HEK293 (cell line): ENCODE data around the gene PSAP.
A peak's percentile ranks its signal among the peaks of the same experiment; 100 is the strongest.

Experiments
- CTCF ChIA-PET: fragments of 350-600 bp; formaldehyde crosslinking; extraction: SDS; loops from one replicate; lab custom pipeline; 2021; ENCODE audit warnings: antibody characterized with exemption; lab: Yijun Ruan, JAX
- POLR2A ChIA-PET: fragments of 300-600 bp; formaldehyde crosslinking; extraction: SDS; loops from one replicate; lab custom pipeline; 2020; ENCODE audit warnings: antibody characterized with exemption, inconsistent platforms; lab: Yijun Ruan, JAX
- H3K27ac ChIP-seq: fragments of 200-500 bp; sonication (Bioruptor generic); 2 replicates; pipeline ENCODE4 v1.5.1; 2014; ENCODE audit warnings: low read depth, low read length, control low read depth, inconsistent platforms; ENCODE audit errors: extremely low read depth
- H3K36me3 ChIP-seq, 2 experiments: fragments of 200-500 bp in 1 of 2; sonication (Bioruptor generic) in 1 of 2; 1 replicate in 1 of 2; 2 replicates in 1 of 2; pipeline ENCODE4 v1.5.1; 2014 to 2017; ENCODE audit warnings: inconsistent platforms in 2 of 2, low read length in 2 of 2; ENCODE audit not compliant: control insufficient read depth in 2 of 2, insufficient read depth in 1 of 2
- H3K4me1 ChIP-seq: fragments of 200-500 bp; sonication (Bioruptor generic); 2 replicates; pipeline ENCODE4 v1.5.1; 2014; ENCODE audit warnings: mild to moderate bottlenecking, low read length, inconsistent platforms; ENCODE audit not compliant: control insufficient read depth, insufficient read depth
- H3K4me3 ChIP-seq: 2 replicates; pipeline ENCODE4 v1.5.1; 2011; ENCODE audit warnings: low read depth, mild to moderate bottlenecking, control low read depth, low read length, moderate library complexity
- H3K9me3 ChIP-seq: fragments of 200-500 bp; sonication (Bioruptor generic); 2 replicates; pipeline ENCODE4 v1.5.1; 2014; ENCODE audit warnings: low read depth, low read length, inconsistent platforms; ENCODE audit not compliant: control insufficient read depth, insufficient read depth
- GLIS2 ChIP-seq: fragments of 450-650 bp; formaldehyde crosslinking; IDR thresholded peaks from 2 replicates; pipeline ENCODE4 v1.5.1; 2016; ENCODE audit warnings: missing biosample characterization, missing genetic modification characterization
- SP2 ChIP-seq: fragments of 450-650 bp; formaldehyde crosslinking; IDR thresholded peaks from 2 replicates; pipeline ENCODE4 v1.5.1; 2016; ENCODE audit warnings: missing biosample characterization, missing genetic modification characterization
- ZEB2 ChIP-seq: fragments of 450-650 bp; formaldehyde crosslinking; IDR thresholded peaks from 2 replicates; pipeline ENCODE4 v1.5.1; 2016; ENCODE audit warnings: missing biosample characterization, missing genetic modification characterization
- ZNF10 ChIP-seq: fragments of 450-650 bp; formaldehyde crosslinking; IDR thresholded peaks from 2 replicates; pipeline ENCODE4 v1.5.1; 2017; ENCODE audit warnings: missing biosample characterization, missing genetic modification characterization
- ZNF23 ChIP-seq: fragments of 450-650 bp; formaldehyde crosslinking; IDR thresholded peaks from 2 replicates; pipeline ENCODE4 v1.5.1; 2016; ENCODE audit warnings: missing biosample characterization, missing genetic modification characterization, borderline replicate concordance
- ZNF239 ChIP-seq: fragments of 450-650 bp; formaldehyde crosslinking; IDR thresholded peaks from 2 replicates; pipeline ENCODE4 v1.5.1; 2016; ENCODE audit warnings: missing biosample characterization, missing genetic modification characterization
- ZNF391 ChIP-seq: fragments of 450-650 bp; formaldehyde crosslinking; IDR thresholded peaks from 2 replicates; pipeline ENCODE4 v1.5.1; 2016; ENCODE audit warnings: low read depth, missing biosample characterization, missing genetic modification characterization, borderline replicate concordance
- ZNF501 ChIP-seq: fragments of 450-650 bp; formaldehyde crosslinking; IDR thresholded peaks from 2 replicates; pipeline ENCODE4 v1.5.1; 2016; ENCODE audit warnings: missing biosample characterization, missing genetic modification characterization
- ZNF548 ChIP-seq: fragments of 450-650 bp; formaldehyde crosslinking; IDR thresholded peaks from 2 replicates; pipeline ENCODE4 v1.5.1; 2016; ENCODE audit warnings: missing biosample characterization, missing genetic modification characterization
- ZNF777 ChIP-seq: fragments of 450-650 bp; formaldehyde crosslinking; IDR thresholded peaks from 2 replicates; pipeline ENCODE4 v1.5.1; 2017; ENCODE audit warnings: missing biosample characterization, missing genetic modification characterization, borderline replicate concordance
- TF ChIP-seq, protein P1 (sequence below): fragments of 450-650 bp; formaldehyde crosslinking; IDR thresholded peaks from 2 replicates; pipeline ENCODE4 v1.5.1; 2016; ENCODE audit warnings: missing biosample characterization, missing genetic modification characterization
- TF ChIP-seq, protein P2 (sequence below): fragments of 450-650 bp; formaldehyde crosslinking; IDR thresholded peaks from 2 replicates; pipeline ENCODE4 v1.5.1; 2016; ENCODE audit warnings: missing biosample characterization, missing genetic modification characterization
- TF ChIP-seq, protein P3 (sequence below): fragments of 450-650 bp; formaldehyde crosslinking; IDR thresholded peaks from 2 replicates; pipeline ENCODE4 v1.5.1; 2016; ENCODE audit warnings: missing biosample characterization, missing genetic modification characterization
- TF ChIP-seq, protein P4 (sequence below): fragments of 450-650 bp; formaldehyde crosslinking; IDR thresholded peaks from 2 replicates; pipeline ENCODE4 v1.5.1; 2016; ENCODE audit warnings: missing biosample characterization, missing genetic modification characterization
- TF ChIP-seq, protein P5 (sequence below): fragments of 450-650 bp; formaldehyde crosslinking; IDR thresholded peaks from 2 replicates; pipeline ENCODE4 v1.5.1; 2016; ENCODE audit warnings: missing biosample characterization, missing genetic modification characterization
- TF ChIP-seq, protein P6 (sequence below): fragments of 450-650 bp; formaldehyde crosslinking; IDR thresholded peaks from 2 replicates; pipeline ENCODE4 v1.5.1; 2017; ENCODE audit warnings: missing biosample characterization, missing genetic modification characterization

Gene PSAP

DNA sequence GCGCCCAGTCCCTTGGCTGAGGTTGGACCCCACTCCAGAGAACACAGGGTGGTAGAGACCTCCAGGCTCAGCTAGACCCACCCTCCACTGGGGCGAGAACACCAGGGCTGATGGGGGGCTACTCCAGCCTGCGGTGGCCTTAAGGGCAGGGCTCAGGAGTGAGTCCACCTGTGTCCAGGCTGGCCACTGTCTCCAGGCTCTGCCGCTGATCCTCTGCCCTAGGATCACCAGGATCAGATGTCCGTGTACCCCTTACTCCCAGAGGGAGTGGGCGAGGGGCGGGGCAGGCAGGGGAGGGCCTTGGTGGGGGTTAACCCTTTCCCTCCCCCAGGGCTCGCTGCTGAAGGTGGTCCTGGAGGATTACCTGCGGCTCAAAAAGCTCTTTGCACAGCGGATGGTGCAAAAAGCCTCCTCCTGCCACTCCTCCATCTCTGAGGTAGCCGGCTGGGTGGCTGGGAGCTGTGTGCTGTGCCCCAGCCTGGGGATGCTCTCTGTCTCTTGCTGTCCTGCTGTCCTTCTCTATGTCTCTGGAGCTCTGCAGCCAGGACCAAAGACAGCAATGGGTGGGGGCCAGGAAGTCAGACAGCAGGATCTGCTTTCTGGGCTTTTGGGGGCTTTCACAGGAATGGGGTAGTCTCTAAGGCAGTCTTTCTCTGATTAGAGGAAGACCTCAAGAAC is 38.0 kb downstream of the PSAP start:
- Histone ChIP-seq H3K27ac (no peak overlapping the region), H3K4me1 (peaks cover 6% of the 10 kb centered on the region; the same call in 1 of the 2 replicates), H3K4me3 (no peak overlapping the region), H3K36me3 (peaks cover 0 to 34% of the 10 kb centered on the region in 2 experiments; a peak in 1 of 3 replicates), H3K9me3 (no peaks in the 10 kb centered on the region)
- CTCF ChIA-PET = interaction anchor here (0.7 to 2.3 kb wide), 13 partner anchors 13 to 499 kb away, joined by 3 to 9 read pairs (median 4); partner anchors contain the start of gene VSIR
- TF ChIP-seq SP2 = peak; percentile 21; the same call in 1 of the 2 replicates
- TF ChIP-seq, protein P1, sequence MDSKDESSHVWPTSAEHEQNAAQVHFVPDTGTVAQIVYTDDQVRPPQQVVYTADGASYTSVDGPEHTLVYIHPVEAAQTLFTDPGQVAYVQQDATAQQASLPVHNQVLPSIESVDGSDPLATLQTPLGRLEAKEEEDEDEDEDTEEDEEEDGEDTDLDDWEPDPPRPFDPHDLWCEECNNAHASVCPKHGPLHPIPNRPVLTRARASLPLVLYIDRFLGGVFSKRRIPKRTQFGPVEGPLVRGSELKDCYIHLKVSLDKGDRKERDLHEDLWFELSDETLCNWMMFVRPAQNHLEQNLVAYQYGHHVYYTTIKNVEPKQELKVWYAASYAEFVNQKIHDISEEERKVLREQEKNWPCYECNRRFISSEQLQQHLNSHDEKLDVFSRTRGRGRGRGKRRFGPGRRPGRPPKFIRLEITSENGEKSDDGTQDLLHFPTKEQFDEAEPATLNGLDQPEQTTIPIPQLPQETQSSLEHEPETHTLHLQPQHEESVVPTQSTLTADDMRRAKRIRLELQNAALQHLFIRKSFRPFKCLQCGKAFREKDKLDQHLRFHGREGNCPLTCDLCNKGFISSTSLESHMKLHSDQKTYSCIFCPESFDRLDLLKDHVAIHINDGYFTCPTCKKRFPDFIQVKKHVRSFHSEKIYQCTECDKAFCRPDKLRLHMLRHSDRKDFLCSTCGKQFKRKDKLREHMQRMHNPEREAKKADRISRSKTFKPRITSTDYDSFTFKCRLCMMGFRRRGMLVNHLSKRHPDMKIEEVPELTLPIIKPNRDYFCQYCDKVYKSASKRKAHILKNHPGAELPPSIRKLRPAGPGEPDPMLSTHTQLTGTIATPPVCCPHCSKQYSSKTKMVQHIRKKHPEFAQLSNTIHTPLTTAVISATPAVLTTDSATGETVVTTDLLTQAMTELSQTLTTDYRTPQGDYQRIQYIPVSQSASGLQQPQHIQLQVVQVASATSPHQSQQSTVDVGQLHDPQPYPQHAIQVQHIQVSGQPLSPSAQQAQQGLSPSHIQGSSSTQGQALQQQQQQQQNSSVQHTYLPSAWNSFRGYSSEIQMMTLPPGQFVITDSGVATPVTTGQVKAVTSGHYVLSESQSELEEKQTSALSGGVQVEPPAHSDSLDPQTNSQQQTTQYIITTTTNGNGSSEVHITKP = peak; percentile 99
- TF ChIP-seq, protein P2, sequence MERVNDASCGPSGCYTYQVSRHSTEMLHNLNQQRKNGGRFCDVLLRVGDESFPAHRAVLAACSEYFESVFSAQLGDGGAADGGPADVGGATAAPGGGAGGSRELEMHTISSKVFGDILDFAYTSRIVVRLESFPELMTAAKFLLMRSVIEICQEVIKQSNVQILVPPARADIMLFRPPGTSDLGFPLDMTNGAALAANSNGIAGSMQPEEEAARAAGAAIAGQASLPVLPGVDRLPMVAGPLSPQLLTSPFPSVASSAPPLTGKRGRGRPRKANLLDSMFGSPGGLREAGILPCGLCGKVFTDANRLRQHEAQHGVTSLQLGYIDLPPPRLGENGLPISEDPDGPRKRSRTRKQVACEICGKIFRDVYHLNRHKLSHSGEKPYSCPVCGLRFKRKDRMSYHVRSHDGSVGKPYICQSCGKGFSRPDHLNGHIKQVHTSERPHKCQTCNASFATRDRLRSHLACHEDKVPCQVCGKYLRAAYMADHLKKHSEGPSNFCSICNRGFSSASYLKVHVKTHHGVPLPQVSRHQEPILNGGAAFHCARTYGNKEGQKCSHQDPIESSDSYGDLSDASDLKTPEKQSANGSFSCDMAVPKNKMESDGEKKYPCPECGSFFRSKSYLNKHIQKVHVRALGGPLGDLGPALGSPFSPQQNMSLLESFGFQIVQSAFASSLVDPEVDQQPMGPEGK = 0 out of 2 replicates have a peak, but pooled peaks have one; percentile 2
- TF ChIP-seq, protein P3, sequence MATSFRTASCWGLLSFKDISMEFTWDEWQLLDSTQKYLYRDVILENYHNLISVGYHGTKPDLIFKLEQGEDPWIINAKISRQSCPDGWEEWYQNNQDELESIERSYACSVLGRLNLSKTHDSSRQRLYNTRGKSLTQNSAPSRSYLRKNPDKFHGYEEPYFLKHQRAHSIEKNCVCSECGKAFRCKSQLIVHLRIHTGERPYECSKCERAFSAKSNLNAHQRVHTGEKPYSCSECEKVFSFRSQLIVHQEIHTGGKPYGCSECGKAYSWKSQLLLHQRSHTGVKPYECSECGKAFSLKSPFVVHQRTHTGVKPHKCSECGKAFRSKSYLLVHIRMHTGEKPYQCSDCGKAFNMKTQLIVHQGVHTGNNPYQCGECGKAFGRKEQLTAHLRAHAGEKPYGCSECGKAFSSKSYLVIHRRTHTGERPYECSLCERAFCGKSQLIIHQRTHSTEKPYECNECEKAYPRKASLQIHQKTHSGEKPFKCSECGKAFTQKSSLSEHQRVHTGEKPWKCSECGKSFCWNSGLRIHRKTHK (tag by site-specific recombination) = no peak
- peak; percentile 4; the same call in 1 of the 2 replicates for TF ChIP-seq GLIS2 (tag by site-specific recombination)
- TF ChIP-seq, protein P4, sequence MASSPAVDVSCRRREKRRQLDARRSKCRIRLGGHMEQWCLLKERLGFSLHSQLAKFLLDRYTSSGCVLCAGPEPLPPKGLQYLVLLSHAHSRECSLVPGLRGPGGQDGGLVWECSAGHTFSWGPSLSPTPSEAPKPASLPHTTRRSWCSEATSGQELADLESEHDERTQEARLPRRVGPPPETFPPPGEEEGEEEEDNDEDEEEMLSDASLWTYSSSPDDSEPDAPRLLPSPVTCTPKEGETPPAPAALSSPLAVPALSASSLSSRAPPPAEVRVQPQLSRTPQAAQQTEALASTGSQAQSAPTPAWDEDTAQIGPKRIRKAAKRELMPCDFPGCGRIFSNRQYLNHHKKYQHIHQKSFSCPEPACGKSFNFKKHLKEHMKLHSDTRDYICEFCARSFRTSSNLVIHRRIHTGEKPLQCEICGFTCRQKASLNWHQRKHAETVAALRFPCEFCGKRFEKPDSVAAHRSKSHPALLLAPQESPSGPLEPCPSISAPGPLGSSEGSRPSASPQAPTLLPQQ (tag by site-specific recombination) = no peak
- POLR2A ChIA-PET = interaction anchor here (1.1 kb wide), 1 partner anchor 38 kb away, joined by 4 read pairs; the partner anchor contains the start of gene PSAP

DNA sequence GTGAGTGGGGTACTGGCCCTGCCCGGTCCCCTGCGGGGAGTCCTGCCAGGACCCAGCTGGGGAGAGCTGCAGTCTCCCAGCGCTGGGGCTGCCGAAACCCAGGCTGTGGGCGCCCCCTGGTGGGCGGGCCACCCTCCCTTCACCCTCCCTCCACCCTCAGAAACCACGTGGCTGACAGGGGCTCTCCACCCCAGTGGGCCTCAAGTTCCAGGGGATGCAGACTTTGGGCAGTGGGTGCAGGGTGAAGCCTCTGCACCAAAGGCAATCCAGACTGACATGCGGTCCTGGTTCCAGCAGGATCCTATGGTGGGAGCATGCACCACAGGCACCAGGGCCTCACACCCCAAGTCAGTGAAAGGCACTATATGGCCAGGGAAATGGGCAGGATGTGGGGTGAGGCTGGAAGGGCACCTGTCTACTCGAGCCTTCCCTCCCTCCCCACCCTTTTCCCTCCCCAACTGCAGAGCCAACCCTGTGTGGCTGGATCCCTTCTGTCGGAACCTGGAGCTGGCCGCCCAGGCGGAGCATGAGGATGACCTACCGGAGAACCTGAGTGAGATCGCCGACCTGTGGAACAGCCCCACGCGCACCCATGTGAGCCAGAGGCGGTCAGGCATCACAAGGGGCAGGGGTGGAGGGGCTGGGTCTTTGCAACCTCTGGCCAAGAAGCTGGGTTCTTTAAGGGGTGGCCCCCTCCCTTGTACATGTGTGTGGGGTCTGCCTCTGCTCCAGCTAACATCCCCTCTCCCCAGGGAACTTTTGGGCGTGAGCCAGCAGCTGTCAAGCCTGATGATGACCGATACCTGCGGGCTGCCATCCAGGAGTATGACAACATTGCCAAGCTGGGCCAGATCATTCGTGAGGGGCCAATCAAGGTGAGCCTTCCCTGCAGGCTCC is 38.8 kb downstream of the PSAP start:
- Histone ChIP-seq H3K4me3 (no peak overlapping the region), H3K4me1 (peaks cover 6% of the 10 kb centered on the region; the same call in 1 of the 2 replicates), H3K27ac (0 out of 2 replicates have a peak overlapping the region, but pooled peaks have one; percentile 9), H3K9me3 (no peaks in the 10 kb centered on the region), H3K36me3 (peaks cover 0 to 27% of the 10 kb centered on the region in 2 experiments; a peak in 1 of 3 replicates)
- CTCF ChIA-PET = interaction anchor here (0.6 to 2.3 kb wide), 22 partner anchors 12 to 498 kb away, joined by 3 to 10 read pairs (median 4); partner anchors contain the start of gene VSIR
- POLR2A ChIA-PET = interaction anchor here (1.1 kb wide), 1 partner anchor 39 kb away, joined by 4 read pairs; the partner anchor contains the start of gene PSAP
- TF ChIP-seq ZNF777 = no peak
- TF ChIP-seq ZNF23 (tag by site-specific recombination) = no peak
- TF ChIP-seq, protein P5, sequence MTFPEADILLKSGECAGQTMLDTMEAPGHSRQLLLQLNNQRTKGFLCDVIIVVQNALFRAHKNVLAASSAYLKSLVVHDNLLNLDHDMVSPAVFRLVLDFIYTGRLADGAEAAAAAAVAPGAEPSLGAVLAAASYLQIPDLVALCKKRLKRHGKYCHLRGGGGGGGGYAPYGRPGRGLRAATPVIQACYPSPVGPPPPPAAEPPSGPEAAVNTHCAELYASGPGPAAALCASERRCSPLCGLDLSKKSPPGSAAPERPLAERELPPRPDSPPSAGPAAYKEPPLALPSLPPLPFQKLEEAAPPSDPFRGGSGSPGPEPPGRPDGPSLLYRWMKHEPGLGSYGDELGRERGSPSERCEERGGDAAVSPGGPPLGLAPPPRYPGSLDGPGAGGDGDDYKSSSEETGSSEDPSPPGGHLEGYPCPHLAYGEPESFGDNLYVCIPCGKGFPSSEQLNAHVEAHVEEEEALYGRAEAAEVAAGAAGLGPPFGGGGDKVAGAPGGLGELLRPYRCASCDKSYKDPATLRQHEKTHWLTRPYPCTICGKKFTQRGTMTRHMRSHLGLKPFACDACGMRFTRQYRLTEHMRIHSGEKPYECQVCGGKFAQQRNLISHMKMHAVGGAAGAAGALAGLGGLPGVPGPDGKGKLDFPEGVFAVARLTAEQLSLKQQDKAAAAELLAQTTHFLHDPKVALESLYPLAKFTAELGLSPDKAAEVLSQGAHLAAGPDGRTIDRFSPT (tag by site-specific recombination) = no peak
- no peak for TF ChIP-seq ZNF501
- no peak for TF ChIP-seq ZNF10 (tag by site-specific recombination)
- TF ChIP-seq ZNF391 (tag by site-specific recombination) = no peak
- no peak for TF ChIP-seq ZEB2 (tag by site-specific recombination)
- TF ChIP-seq, protein P6, sequence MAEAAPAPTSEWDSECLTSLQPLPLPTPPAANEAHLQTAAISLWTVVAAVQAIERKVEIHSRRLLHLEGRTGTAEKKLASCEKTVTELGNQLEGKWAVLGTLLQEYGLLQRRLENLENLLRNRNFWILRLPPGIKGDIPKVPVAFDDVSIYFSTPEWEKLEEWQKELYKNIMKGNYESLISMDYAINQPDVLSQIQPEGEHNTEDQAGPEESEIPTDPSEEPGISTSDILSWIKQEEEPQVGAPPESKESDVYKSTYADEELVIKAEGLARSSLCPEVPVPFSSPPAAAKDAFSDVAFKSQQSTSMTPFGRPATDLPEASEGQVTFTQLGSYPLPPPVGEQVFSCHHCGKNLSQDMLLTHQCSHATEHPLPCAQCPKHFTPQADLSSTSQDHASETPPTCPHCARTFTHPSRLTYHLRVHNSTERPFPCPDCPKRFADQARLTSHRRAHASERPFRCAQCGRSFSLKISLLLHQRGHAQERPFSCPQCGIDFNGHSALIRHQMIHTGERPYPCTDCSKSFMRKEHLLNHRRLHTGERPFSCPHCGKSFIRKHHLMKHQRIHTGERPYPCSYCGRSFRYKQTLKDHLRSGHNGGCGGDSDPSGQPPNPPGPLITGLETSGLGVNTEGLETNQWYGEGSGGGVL (tag by site-specific recombination) = no peak
- TF ChIP-seq ZNF239 (tag by site-specific recombination) = no peak
- TF ChIP-seq ZNF548 = no peak
